Panc1 (cell line): Measurements from ENCODE around the gene LRRC18. TPM values are rescaled to one million over a fixed set of nuclear protein-coding genes. Genes with fewer than 3 reads are reported as not detected.

Experiments used
- ATAC-seq: fragments of 200-7000 bp; cut with Tn5 transposase; 2 replicates; pipeline ENCODE4 v1.9.1; 2020; ENCODE audit warnings: mild to moderate bottlenecking, moderate library complexity
- BruUV-seq: library from RNA; stranded (reverse); fragments of 400-500 nt; replicated peaks from 2 replicates; lab custom pipeline; 2021; lab: Mats Ljungman, UMichigan
- CTCF ChIA-PET: fragments of 300-600 bp; sonication (Branson Sonifier 250); formaldehyde crosslinking; loops from one replicate; lab custom pipeline; 2022; ENCODE audit warnings: antibody characterized with exemption; lab: Charles Lee
- POLR2A ChIA-PET: fragments of 300-600 bp; sonication (Branson Sonifier 250); formaldehyde crosslinking; loops from one replicate; lab custom pipeline; 2022; ENCODE audit warnings: antibody characterized with exemption; lab: Charles Lee
- DNase-seq: peaks from one replicate; pipeline ENCODE4 v3.0.0-alpha.2; 2010; ENCODE audit warnings: low read depth, low spot score
- H3K27ac ChIP-seq: 2 replicates; pipeline ENCODE4 v1.5.1; 2011; ENCODE audit warnings: mild to moderate bottlenecking, low read length, inconsistent platforms
- H3K27me3 ChIP-seq: fragments of 200-500 bp; sonication (Bioruptor generic); 2 replicates; pipeline ENCODE4 v1.6.0; 2014; ENCODE audit warnings: low read length, inconsistent platforms; ENCODE audit not compliant: control insufficient read depth, insufficient read depth
- H3K36me3 ChIP-seq: fragments of 200-500 bp; sonication (Bioruptor generic); 2 replicates; pipeline ENCODE4 v1.5.1; 2014; ENCODE audit warnings: inconsistent platforms, mild to moderate bottlenecking, low read length, moderate library complexity; ENCODE audit not compliant: control insufficient read depth, insufficient read depth
- H3K4me1 ChIP-seq: 2 replicates; pipeline ENCODE4 v1.5.1; 2011; ENCODE audit warnings: inconsistent platforms, mild to moderate bottlenecking, low read length, moderate library complexity; ENCODE audit not compliant: control insufficient read depth, insufficient read depth
- H3K4me3 ChIP-seq, 2 experiments: 2 replicates each; pipeline ENCODE4 v1.5.1; 2011 to 2012; ENCODE audit warnings: low read depth in 2 of 2, low read length in 2 of 2, mild to moderate bottlenecking in 2 of 2, inconsistent platforms in 1 of 2, moderate library complexity in 1 of 2
- H3K9me3 ChIP-seq: fragments of 200-500 bp; sonication (Bioruptor generic); 2 replicates; pipeline ENCODE4 v1.5.1; 2014; ENCODE audit warnings: low read depth, mild to moderate bottlenecking, inconsistent platforms, low read length, moderate library complexity; ENCODE audit not compliant: control insufficient read depth, insufficient read depth
- POLR2AphosphoS5 ChIP-seq: IDR thresholded peaks from 2 replicates; pipeline ENCODE4 v1.6.1; 2012; ENCODE audit warnings: mild to moderate bottlenecking, low read depth, low read length, moderate library complexity
- SIN3A ChIP-seq: IDR thresholded peaks from 2 replicates; pipeline ENCODE4 v1.6.1; 2012; ENCODE audit warnings: low read depth, mild to moderate bottlenecking, low read length, moderate library complexity, borderline replicate concordance; ENCODE audit not compliant: insufficient read depth
- TCF7L2 ChIP-seq: IDR thresholded peaks from 2 replicates; pipeline ENCODE4 v1.6.1; 2011; ENCODE audit warnings: mild to moderate bottlenecking, low read depth, low read length, inconsistent platforms
- in situ Hi-C: cut with HindIII; loops from 2 replicates; pipeline ENCODE4 v1.10.0; 2016; ENCODE audit warnings: low sequenced_read_pairs, low pct_unique_long_range_greater_than_20kb
- intact Hi-C: fragments of 100-400 bp; cut with micrococcal nuclease; formaldehyde crosslinking; loops from one replicate; pipeline ENCODE4 v1.10.0; 2022; ENCODE audit not compliant: unreplicated experiment
- total RNA-seq: library from RNA; stranded (reverse); gene quantifications from one replicate; pipeline ENCODE4 v1.2.1, GENCODE V29; 2021; ENCODE audit not compliant: unreplicated experiment
- TF ChIP-seq, protein P1 (sequence below): fragments of 450-650 bp; IDR thresholded peaks from 2 replicates; pipeline ENCODE4 v1.5.1; 2017; ENCODE audit warnings: mild to moderate bottlenecking
- TF ChIP-seq, protein P2 (sequence below), 2 experiments: IDR thresholded peaks; 2 replicates each; pipeline ENCODE4 v1.6.1; 2011 to 2012; ENCODE audit warnings: low read depth in 2 of 2, control low read depth in 1 of 2, low read length in 1 of 2, mild to moderate bottlenecking in 1 of 2, moderate library complexity in 1 of 2; ENCODE audit not compliant: insufficient read depth in 1 of 2

Gene LRRC18
- total RNA-seq, 1 experiment from 2014 or later = not detected

DNA sequence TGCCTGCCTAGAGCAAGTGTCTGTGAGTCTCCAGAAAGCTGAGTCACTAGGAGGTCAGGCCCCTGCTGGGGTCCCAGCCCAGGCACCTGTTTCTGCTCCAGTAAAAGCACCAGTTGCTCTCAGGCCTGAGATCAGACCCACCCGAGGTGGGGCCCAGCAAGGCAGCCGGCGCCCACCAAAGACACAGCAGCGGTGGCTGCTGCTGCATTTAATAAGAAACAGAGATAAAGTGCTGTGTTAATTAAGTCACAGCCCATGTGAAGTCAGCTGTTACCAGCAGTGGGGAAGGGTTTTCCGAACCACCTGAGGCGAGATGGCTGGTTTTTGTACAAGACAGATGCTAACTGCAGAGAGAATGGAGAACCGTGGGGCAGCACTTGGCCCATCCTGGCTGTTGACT lies 12.1 kb upstream of the LRRC18 start:
- no peaks in the 10 kb centered on the region for H3K4me1 ChIP-seq
- no peaks in the 10 kb centered on the region for H3K36me3 ChIP-seq
- no peak overlapping the region for H3K27ac ChIP-seq
- H3K27me3 ChIP-seq = peaks cover 4% of the 10 kb centered on the region; the same call in 1 of the 2 replicates
- no peak overlapping the region for H3K4me3 ChIP-seq
- DNase-seq (no peak), ATAC-seq (no peak)
- POLR2A ChIA-PET = no interaction called here
- intact Hi-C loops = no loop called here
- in situ Hi-C loops = no loop called here
- BruUV-seq = no TSS peak
- CTCF ChIA-PET = no interaction called here
- H3K9me3 ChIP-seq = no peaks in the 10 kb centered on the region
- TF ChIP-seq, protein P1, sequence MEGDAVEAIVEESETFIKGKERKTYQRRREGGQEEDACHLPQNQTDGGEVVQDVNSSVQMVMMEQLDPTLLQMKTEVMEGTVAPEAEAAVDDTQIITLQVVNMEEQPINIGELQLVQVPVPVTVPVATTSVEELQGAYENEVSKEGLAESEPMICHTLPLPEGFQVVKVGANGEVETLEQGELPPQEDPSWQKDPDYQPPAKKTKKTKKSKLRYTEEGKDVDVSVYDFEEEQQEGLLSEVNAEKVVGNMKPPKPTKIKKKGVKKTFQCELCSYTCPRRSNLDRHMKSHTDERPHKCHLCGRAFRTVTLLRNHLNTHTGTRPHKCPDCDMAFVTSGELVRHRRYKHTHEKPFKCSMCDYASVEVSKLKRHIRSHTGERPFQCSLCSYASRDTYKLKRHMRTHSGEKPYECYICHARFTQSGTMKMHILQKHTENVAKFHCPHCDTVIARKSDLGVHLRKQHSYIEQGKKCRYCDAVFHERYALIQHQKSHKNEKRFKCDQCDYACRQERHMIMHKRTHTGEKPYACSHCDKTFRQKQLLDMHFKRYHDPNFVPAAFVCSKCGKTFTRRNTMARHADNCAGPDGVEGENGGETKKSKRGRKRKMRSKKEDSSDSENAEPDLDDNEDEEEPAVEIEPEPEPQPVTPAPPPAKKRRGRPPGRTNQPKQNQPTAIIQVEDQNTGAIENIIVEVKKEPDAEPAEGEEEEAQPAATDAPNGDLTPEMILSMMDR = no peak
- TF ChIP-seq TCF7L2 = no peak
- TF ChIP-seq SIN3A = no peak
- TF ChIP-seq, protein P2, sequence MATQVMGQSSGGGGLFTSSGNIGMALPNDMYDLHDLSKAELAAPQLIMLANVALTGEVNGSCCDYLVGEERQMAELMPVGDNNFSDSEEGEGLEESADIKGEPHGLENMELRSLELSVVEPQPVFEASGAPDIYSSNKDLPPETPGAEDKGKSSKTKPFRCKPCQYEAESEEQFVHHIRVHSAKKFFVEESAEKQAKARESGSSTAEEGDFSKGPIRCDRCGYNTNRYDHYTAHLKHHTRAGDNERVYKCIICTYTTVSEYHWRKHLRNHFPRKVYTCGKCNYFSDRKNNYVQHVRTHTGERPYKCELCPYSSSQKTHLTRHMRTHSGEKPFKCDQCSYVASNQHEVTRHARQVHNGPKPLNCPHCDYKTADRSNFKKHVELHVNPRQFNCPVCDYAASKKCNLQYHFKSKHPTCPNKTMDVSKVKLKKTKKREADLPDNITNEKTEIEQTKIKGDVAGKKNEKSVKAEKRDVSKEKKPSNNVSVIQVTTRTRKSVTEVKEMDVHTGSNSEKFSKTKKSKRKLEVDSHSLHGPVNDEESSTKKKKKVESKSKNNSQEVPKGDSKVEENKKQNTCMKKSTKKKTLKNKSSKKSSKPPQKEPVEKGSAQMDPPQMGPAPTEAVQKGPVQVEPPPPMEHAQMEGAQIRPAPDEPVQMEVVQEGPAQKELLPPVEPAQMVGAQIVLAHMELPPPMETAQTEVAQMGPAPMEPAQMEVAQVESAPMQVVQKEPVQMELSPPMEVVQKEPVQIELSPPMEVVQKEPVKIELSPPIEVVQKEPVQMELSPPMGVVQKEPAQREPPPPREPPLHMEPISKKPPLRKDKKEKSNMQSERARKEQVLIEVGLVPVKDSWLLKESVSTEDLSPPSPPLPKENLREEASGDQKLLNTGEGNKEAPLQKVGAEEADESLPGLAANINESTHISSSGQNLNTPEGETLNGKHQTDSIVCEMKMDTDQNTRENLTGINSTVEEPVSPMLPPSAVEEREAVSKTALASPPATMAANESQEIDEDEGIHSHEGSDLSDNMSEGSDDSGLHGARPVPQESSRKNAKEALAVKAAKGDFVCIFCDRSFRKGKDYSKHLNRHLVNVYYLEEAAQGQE (IDR thresholded peaks at IDR 0.05; ENCODE audit: insufficient read depth in 1 of 2, low read depth in 2 of 2, low read length in 1 of 2) = no peak
- no peak for TF ChIP-seq POLR2AphosphoS5

- no peak for DNase-seq
- Histone ChIP-seq H3K4me3 (no peak overlapping the region), H3K9me3 (no peaks in the 10 kb centered on the region), H3K36me3 (no peaks in the 10 kb centered on the region), H3K4me1 (no peaks in the 10 kb centered on the region), H3K27ac (no peak overlapping the region), H3K27me3 (peaks cover 4% of the 10 kb centered on the region; the same call in 1 of the 2 replicates)
- CTCF ChIA-PET = no interaction called here
- intact Hi-C loops (no loop called here), in situ Hi-C loops (no loop called here)
- TF ChIP-seq SIN3A (no peak), TCF7L2 (no peak), POLR2AphosphoS5 (no peak)
- TF ChIP-seq, protein P1 = no peak
- no TSS peak for BruUV-seq
- POLR2A ChIA-PET = no interaction called here
- ATAC-seq = no peak
Measured at GRCh38 chr10:48948470-48949037, 8.9 kb upstream of the LRRC18 start.
